ENCODE measurements around the gene NDST3.

- no peak for TF ChIP-seq YY1 (IDR thresholded peaks at IDR 0.05)
- no peak for TF ChIP-seq GABPA (IDR thresholded peaks at IDR 0.05 in 1 of 2, conservative IDR thresholded peaks at IDR 0.05 in 1 of 2)
- TF ChIP-seq EGR1 (IDR thresholded peaks at IDR 0.05; ENCODE audit: low read depth in 2 of 2): no peak
- TF ChIP-seq ZBTB33 (IDR thresholded peaks at IDR 0.05): no peak
- TF ChIP-seq RAD21 (IDR thresholded peaks at IDR 0.05): no peak
- TF ChIP-seq SP1 (IDR thresholded peaks at IDR 0.05): no peak
- no peak for TF ChIP-seq CTCF (IDR thresholded peaks at IDR 0.05; ENCODE audit: low read depth, low read length, missing input control)
- TF ChIP-seq REST (IDR thresholded peaks at IDR 0.05): no peak
- no peak for TF ChIP-seq FOXA1 (IDR thresholded peaks at IDR 0.05)
- no peak for TF ChIP-seq ATF3 (IDR thresholded peaks at IDR 0.05)
- TF ChIP-seq NR2F2 (IDR thresholded peaks at IDR 0.05): no peak
- TF ChIP-seq JUND (IDR thresholded peaks at IDR 0.05): no peak
These were observed 256.7 kb downstream of the NDST3 start for GRCh38 chr4:118290951-118291350.

All from liver (tissue), 3 donors.